HepG2 (cell line): ENCODE measurements around the gene SOCS1. TPM values are rescaled to one million over a fixed set of nuclear protein-coding genes. Genes with fewer than 3 reads are reported as not detected.
A peak's percentile ranks its signal among the peaks of the same experiment; 100 is the strongest.

Source experiments
- ATF1 ChIP-seq: IDR thresholded peaks from 2 replicates; pipeline ENCODE4 v1.6.1; 2016; ENCODE audit warnings: mild to moderate bottlenecking, control low read depth
- BRCA1 ChIP-seq: sonication (generic); formaldehyde crosslinking; IDR thresholded peaks from 2 replicates; pipeline ENCODE4 v1.4.0; 2020; ENCODE audit warnings: missing genetic modification reagents
- CC2D1A ChIP-seq: sonication (generic); formaldehyde crosslinking; IDR thresholded peaks from 2 replicates; pipeline ENCODE4 v1.8.1; 2023; ENCODE audit warnings: mild to moderate bottlenecking, missing genetic modification reagents
- FOXO1 ChIP-seq: sonication (generic); formaldehyde crosslinking; IDR thresholded peaks from 2 replicates; pipeline ENCODE4 v1.4.0; 2020; ENCODE audit warnings: missing genetic modification reagents
- GATAD2A ChIP-seq: IDR thresholded peaks from 2 replicates; pipeline ENCODE4 v1.6.1; 2016
- HES4 ChIP-seq: sonication (generic); formaldehyde crosslinking; IDR thresholded peaks from 2 replicates; pipeline ENCODE4 v1.9.0; 2021; ENCODE audit warnings: mild to moderate bottlenecking, missing genetic modification reagents, borderline replicate concordance
- HMG20A ChIP-seq: IDR thresholded peaks from 2 replicates; pipeline ENCODE4 v1.6.1; 2016; ENCODE audit warnings: borderline replicate concordance
- KMT2B ChIP-seq: IDR thresholded peaks from 2 replicates; pipeline ENCODE4 v1.6.1; 2016; ENCODE audit warnings: missing genetic modification reagents, missing compliant biosample characterization
- LCORL ChIP-seq, 2 experiments: fragments of 450-650 bp in 1 of 2; sonication (generic) in 1 of 2; formaldehyde crosslinking in 1 of 2; IDR thresholded peaks; 2 replicates each; pipeline versions ENCODE4 v1.5.0 to v1.6.1; 2017 to 2020; ENCODE audit warnings: antibody characterized with exemption in 1 of 2, missing genetic modification reagents in 1 of 2
- MAFG ChIP-seq: sonication (generic); formaldehyde crosslinking; IDR thresholded peaks from 2 replicates; pipeline ENCODE4 v1.5.1; 2020; ENCODE audit warnings: mild to moderate bottlenecking, missing genetic modification reagents
- MEIS1 ChIP-seq: sonication (generic); formaldehyde crosslinking; IDR thresholded peaks from 2 replicates; pipeline ENCODE4 v1.9.0; 2021; ENCODE audit warnings: mild to moderate bottlenecking, missing genetic modification reagents, moderate library complexity, borderline replicate concordance
- NFKBIZ ChIP-seq: IDR thresholded peaks from 2 replicates; pipeline ENCODE4 v1.6.1; 2018; ENCODE audit warnings: missing genetic modification reagents, missing compliant biosample characterization
- POLR2G ChIP-seq: fragments of 200-400 bp; formaldehyde crosslinking; IDR thresholded peaks from 2 replicates; pipeline ENCODE4 v1.6.1; 2018; ENCODE audit warnings: mild to moderate bottlenecking, low read depth, low read length, moderate library complexity
- REPIN1 ChIP-seq: sonication (generic); formaldehyde crosslinking; IDR thresholded peaks from 2 replicates; pipeline ENCODE4 v1.8.0; 2022; ENCODE audit warnings: missing genetic modification reagents, low read depth, mild to moderate bottlenecking, borderline replicate concordance
- RFX5 ChIP-seq: IDR thresholded peaks from 2 replicates; pipeline ENCODE4 v1.6.1; 2011; ENCODE audit warnings: low read depth, low read length, improper control_type of control experiment
- SALL1 ChIP-seq: sonication (generic); formaldehyde crosslinking; IDR thresholded peaks from 2 replicates; pipeline ENCODE4 v1.8.0; 2022; ENCODE audit warnings: mild to moderate bottlenecking, missing genetic modification reagents
- STAT5B ChIP-seq: sonication (generic); formaldehyde crosslinking; IDR thresholded peaks from 2 replicates; pipeline ENCODE4 v1.4.0; 2020; ENCODE audit warnings: missing genetic modification reagents
- TBL1XR1 ChIP-seq: fragments of 150-350 bp; IDR thresholded peaks from 2 replicates; pipeline ENCODE4 v1.6.1; 2014; ENCODE audit warnings: borderline replicate concordance, low read length; ENCODE audit not compliant: partially characterized antibody
- TCF7 ChIP-seq: sonication (generic); IDR thresholded peaks from 2 replicates; pipeline ENCODE4 v1.6.1; 2016; ENCODE audit warnings: antibody characterized with exemption, low read depth
- THAP9 ChIP-seq: sonication (generic); formaldehyde crosslinking; IDR thresholded peaks from 2 replicates; pipeline ENCODE4; 2020; ENCODE audit warnings: missing genetic modification reagents, mild to moderate bottlenecking, borderline replicate concordance
- ZBTB21 ChIP-seq: sonication (generic); formaldehyde crosslinking; IDR thresholded peaks from 2 replicates; pipeline ENCODE4 v1.4.0; 2020; ENCODE audit warnings: missing genetic modification reagents
- ZBTB8A ChIP-seq: sonication (generic); formaldehyde crosslinking; IDR thresholded peaks from 2 replicates; pipeline ENCODE4 v1.4.0; 2020; ENCODE audit warnings: mild to moderate bottlenecking, low read depth, missing genetic modification reagents, borderline replicate concordance
- ZFY ChIP-seq: sonication (generic); formaldehyde crosslinking; IDR thresholded peaks from 2 replicates; pipeline ENCODE4 v1.4.0; 2020; ENCODE audit warnings: missing genetic modification reagents
- ZNF350 ChIP-seq: sonication (generic); formaldehyde crosslinking; IDR thresholded peaks from 2 replicates; pipeline ENCODE4 v1.4.0; 2020; ENCODE audit warnings: mild to moderate bottlenecking, low read depth, missing genetic modification reagents, borderline replicate concordance
- ZNF660 ChIP-seq: sonication (generic); formaldehyde crosslinking; IDR thresholded peaks from 2 replicates; pipeline ENCODE4 v1.5.1; 2020; ENCODE audit warnings: mild to moderate bottlenecking, low read depth, missing genetic modification reagents, borderline replicate concordance
- ZSCAN25 ChIP-seq: sonication (generic); formaldehyde crosslinking; IDR thresholded peaks from 2 replicates; pipeline ENCODE4 v1.8.0; 2022; ENCODE audit warnings: mild to moderate bottlenecking, missing genetic modification reagents
- polyA plus RNA-seq, 8 experiments: library from polyadenylated mRNA; depleted of rRNA in 3 of 8; stranded (reverse) in 7 of 8; unstranded in 1 of 8; fragments of >200 nt; fragmentation: Illumina TruSeq in 4 of 8; extraction: Trizol in 4 of 8; gene quantifications; 2 replicates each; pipeline versions ENCODE4 v1.2.1 to v1.2.3, GENCODE V29; 2011 to 2016; ENCODE audit warnings: low read depth in 4 of 8, missing spikeins in 1 of 8, mixed read lengths in 1 of 8; ENCODE audit not compliant: insufficient read depth in 1 of 8
- total RNA-seq, 5 experiments: library from RNA; depleted of rRNA; stranded (reverse); fragments of >200 nt; fragmentation: Illumina TruSeq; extraction: Trizol; gene quantifications; 2 replicates each; pipeline ENCODE4 v1.2.3, GENCODE V29; 2016; ENCODE audit warnings: low read depth in 1 of 5
- TF ChIP-seq, protein P1 (sequence below): sonication (generic); formaldehyde crosslinking; IDR thresholded peaks from 2 replicates; pipeline ENCODE4 v1.5.0; 2020; ENCODE audit warnings: mild to moderate bottlenecking, missing genetic modification reagents, moderate library complexity

The SOCS1 gene
- total and polyA plus RNA-seq, 2 of the 13 experiments (the other 11 are each of a cell fraction or from before 2014, with no cell fraction given), result 5.3 to 6.3 TPM

- no peak for TF ChIP-seq LCORL (IDR thresholded peaks at IDR 0.05)
- TF ChIP-seq LCORL (CRISPR knock-in tag; IDR thresholded peaks at IDR 0.05), result peak; percentile 90
- TF ChIP-seq ZNF350 (CRISPR knock-in tag), result 0 out of 2 replicates have a peak, but pooled peaks have one; percentile 63
- TF ChIP-seq CC2D1A (CRISPR knock-in tag), result no peak
- TF ChIP-seq ZSCAN25, result no peak
- TF ChIP-seq KMT2B (CRISPR knock-in tag), result peak; percentile 33; the same call in 1 of the 2 replicates
- no peak for TF ChIP-seq RFX5
- TF ChIP-seq NFKBIZ (CRISPR knock-in tag), result peak; percentile 23; the same call in 1 of the 2 replicates
- no peak; the same call in 1 of the 2 replicates for TF ChIP-seq HES4
- no peak for TF ChIP-seq ZNF660 (CRISPR knock-in tag)
- TF ChIP-seq REPIN1 (CRISPR knock-in tag), result 0 out of 2 replicates have a peak, but pooled peaks have one; percentile 54
- TF ChIP-seq ZFY, result peak; percentile 40; the same call in 1 of the 2 replicates
- TF ChIP-seq SALL1 (CRISPR knock-in tag), result peak; percentile 87
- no peak for TF ChIP-seq TBL1XR1
- no peak for TF ChIP-seq ZBTB8A
- TF ChIP-seq STAT5B (CRISPR knock-in tag), result 0 out of 2 replicates have a peak, but pooled peaks have one; percentile 39
- TF ChIP-seq ATF1, result no peak
- peak; percentile 35; the same call in 1 of the 2 replicates for TF ChIP-seq HMG20A (CRISPR knock-in tag)
- no peak for TF ChIP-seq ZBTB21
- TF ChIP-seq MEIS1, result peak; percentile 81; the same call in 1 of the 2 replicates
- TF ChIP-seq, protein P1, sequence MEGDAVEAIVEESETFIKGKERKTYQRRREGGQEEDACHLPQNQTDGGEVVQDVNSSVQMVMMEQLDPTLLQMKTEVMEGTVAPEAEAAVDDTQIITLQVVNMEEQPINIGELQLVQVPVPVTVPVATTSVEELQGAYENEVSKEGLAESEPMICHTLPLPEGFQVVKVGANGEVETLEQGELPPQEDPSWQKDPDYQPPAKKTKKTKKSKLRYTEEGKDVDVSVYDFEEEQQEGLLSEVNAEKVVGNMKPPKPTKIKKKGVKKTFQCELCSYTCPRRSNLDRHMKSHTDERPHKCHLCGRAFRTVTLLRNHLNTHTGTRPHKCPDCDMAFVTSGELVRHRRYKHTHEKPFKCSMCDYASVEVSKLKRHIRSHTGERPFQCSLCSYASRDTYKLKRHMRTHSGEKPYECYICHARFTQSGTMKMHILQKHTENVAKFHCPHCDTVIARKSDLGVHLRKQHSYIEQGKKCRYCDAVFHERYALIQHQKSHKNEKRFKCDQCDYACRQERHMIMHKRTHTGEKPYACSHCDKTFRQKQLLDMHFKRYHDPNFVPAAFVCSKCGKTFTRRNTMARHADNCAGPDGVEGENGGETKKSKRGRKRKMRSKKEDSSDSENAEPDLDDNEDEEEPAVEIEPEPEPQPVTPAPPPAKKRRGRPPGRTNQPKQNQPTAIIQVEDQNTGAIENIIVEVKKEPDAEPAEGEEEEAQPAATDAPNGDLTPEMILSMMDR (CRISPR knock-in tag), result no peak
- no peak for TF ChIP-seq TCF7
- TF ChIP-seq FOXO1 (CRISPR knock-in tag), result no peak
- TF ChIP-seq POLR2G, result 0 out of 2 replicates have a peak, but pooled peaks have one; percentile 35
- peak; percentile 78 for TF ChIP-seq GATAD2A (CRISPR knock-in tag)
- TF ChIP-seq MAFG (CRISPR knock-in tag), result no peak
- no peak for TF ChIP-seq BRCA1 (CRISPR knock-in tag)
- TF ChIP-seq THAP9, result peak; percentile 65; the same call in 1 of the 2 replicates
Observed at GRCh38 chr16:11258553-11259492, 2.8 kb upstream of the SOCS1 start (continued).
